ENCODE data around the gene ASTN2.

ASTN2 gene

GRCh38 chr9:116605904-116606341 is 808.9 kb downstream of the ASTN2 start:
- DNase-seq (ENCODE audit: low spot score): no peak

GRCh38 chr9:116605060-116605459 is 809.8 kb downstream of the ASTN2 start:
- no peak for DNase-seq (ENCODE audit: low spot score)

GRCh38 chr9:116604251-116604650 is 810.6 kb downstream of the ASTN2 start:
- no peak for DNase-seq (ENCODE audit: low spot score)

DNA sequence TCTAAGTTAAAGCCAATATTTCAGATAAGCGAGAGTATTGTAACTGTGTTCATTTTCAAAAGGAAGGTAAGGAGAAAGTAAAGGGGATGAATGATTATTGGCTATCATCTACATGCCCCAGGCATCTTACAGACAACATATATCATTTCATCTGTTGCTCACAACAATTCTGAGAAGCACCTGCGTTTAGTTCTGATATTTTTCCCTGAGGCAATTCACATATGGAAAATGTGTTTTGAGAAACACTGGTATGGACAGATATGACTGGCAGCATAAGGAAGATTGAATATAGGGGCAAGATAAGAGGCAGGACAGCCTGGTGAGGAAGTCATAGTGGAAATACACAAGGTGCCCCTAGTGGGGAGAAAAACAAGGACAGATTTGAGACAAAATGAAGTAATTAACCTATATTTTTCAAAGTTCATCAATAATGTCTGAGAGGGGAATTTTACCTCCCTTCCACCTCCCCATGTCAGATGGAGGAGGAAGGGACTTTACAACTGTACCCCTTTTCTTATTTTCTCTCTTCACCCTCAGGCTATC is 815.4 kb downstream of the ASTN2 start:
- no peak for DNase-seq (ENCODE audit: low spot score)

- DNase-seq (ENCODE audit: low spot score): no peak
Observed at GRCh38 chr9:116596646-116597045, 818.2 kb downstream of the ASTN2 start.

- DNase-seq (ENCODE audit: low spot score): peak; percentile 69
Observed at GRCh38 chr9:116594547-116594946, 820.3 kb downstream of the ASTN2 start.

DNA sequence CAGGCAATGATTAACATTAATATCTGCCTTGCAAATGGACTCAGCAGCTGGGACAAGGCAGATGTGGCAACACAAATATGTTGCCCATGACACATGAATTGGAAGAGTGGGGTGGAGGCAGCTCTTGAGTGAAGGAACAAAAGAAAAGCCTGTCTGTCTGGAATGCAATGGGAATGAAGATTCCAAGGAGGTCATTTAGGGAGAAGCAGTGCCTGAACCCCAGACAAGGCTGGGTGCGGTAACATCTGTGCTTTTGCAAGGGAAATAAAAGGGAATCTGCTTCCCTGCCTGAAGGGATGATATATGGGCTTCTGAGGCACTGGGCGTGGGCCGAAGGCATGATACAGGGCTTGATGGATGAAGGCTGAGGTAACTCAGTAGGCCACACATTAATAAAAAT is 821.9 kb downstream of the ASTN2 start:
- no peak for DNase-seq (ENCODE audit: low spot score)

DNA sequence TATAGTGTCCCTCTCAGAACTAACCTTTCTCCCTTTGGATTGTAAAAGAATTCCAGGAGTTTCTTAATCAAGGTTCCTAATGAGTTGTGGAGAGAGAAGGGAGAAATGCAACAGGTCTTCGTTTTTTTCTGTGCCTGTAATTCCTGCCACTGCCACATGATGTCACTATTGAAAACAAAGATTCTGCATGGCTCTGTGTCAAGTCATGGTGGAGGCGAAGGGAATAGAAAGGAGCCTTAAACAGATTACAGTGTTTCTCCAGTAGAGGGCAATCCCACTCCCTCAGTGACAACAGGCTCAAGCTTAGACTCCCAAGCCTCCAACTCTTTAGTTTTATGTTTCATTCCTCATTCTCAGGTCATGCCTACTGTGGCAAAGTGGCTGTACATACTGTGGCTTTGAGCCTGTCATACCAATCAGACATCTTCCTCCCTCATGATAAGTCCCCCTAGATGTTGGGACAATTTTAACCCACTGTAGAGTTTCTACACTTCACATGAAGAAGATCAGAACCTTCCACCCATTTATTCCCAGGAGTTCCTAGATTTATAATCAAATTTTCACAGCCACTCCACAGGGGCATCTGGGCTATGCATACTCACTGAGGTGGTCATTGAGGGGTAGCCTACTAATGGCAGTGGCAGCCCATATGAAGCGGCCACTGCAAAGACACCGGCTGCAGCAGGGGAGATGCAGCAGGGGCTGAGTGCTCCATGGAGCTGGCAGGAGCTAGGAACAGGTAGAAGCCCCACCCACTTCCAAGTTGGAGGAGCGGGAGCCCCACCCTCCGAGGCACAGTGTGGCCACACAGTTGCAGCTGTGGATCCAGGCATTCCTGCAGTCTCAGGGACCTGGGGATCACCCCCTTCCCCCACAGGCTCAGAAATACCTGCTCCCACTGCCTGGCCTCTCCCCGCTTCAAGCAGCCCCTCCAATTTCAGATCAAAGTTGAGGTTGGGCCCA is 825.2 kb downstream of the ASTN2 start:
- DNase-seq (ENCODE audit: low spot score): peak; percentile 62

GRCh38 chr9:116587919-116588318 is 826.9 kb downstream of the ASTN2 start:
- no peak for DNase-seq (ENCODE audit: low spot score)

DNA sequence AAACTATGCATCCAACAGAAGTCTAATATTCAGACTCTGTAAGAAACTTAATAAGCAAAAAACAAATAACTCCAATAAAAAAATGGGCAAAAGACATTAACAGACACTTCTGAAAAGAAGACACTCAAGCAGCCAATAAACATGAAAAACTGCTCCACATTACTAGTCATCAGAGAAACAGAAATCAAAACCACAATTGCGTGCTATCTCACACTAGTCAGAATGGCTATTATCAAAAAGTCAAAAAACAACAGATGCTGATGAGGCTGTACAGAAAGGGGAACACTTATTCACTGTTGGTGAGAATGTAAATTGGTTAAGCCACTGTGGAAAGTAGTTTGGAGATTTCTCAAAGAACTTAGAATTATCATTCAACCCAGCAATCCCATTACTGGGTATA is 829.0 kb downstream of the ASTN2 start:
- DNase-seq (ENCODE audit: low spot score): no peak

GRCh38 chr9:116585204-116585603 is 829.7 kb downstream of the ASTN2 start:
- no peak for DNase-seq (ENCODE audit: low spot score)

DNA sequence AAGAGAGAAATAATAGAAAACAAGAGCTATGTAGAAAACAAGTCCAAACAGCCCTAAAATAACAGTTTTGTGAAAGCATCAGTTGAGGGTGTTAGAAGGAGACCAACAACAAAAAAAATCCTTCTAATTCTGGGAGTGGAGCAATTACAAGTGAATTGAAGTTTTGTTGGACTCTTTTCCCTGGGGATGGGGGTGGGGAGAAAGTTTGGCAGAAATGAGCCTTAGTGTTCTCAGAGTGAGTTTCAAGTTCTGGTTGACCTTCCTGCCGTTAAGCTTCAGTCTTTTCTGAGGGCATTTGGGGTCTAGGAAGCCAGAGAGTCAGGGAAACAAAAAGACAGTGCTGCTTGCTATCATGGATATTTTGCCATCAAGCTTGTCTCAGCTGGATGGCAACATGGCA is 834.0 kb downstream of the ASTN2 start:
- DNase-seq (ENCODE audit: low spot score): no peak

DNA sequence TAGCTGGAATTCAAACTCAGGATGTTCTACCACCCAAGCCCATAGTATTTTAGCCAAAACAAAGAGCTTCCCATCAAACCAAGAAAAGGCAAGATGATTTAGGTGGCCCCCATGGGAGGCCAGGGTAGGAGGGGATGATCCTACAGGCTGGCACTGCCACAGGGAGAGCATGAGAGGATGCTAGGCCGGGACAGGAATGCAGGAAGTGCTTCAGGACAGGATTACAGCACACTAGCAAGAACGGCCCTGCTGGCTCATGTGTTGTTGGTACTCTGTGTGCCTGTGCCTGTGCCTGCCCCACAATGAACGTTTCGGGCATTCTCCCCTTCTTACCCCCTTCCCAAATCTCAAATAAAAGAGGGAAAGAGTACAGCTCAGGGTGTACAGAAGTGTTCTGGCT is 838.5 kb downstream of the ASTN2 start:
- no peak for DNase-seq (ENCODE audit: low spot score)

GRCh38 chr9:116574027-116574679 is 840.7 kb downstream of the ASTN2 start:
- no peak for DNase-seq (ENCODE audit: low spot score)

- peak; percentile 90 for DNase-seq (ENCODE audit: low spot score)
Observed at GRCh38 chr9:116572095-116572748, 842.6 kb downstream of the ASTN2 start.

DNA sequence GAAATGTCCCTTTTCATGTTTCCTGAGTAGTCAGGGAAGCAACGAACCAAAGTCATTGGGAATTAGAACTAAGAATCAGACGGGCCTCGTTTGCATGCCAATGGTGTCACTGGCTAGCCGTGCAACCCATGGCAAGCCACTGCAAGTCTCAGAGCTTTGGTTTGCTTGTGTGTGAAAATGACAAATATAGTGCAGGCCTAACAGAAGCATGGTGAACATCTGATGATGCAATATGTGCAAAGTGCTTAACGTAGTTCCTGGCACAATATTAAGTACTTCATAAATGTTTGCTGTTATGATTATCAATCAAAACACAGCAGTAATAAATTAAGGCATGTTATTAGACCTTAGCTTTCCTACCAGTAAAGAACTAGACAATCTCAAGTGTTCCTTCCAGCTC is 845.7 kb downstream of the ASTN2 start:
- no peak for DNase-seq (ENCODE audit: low spot score)

- DNase-seq (ENCODE audit: low spot score): no peak
Observed at GRCh38 chr9:116566677-116567488, 848.0 kb downstream of the ASTN2 start.

- no peak for DNase-seq (ENCODE audit: low spot score)
Observed at GRCh38 chr9:116565986-116566385, 848.9 kb downstream of the ASTN2 start.

- no peak for DNase-seq (ENCODE audit: low spot score)
Observed at GRCh38 chr9:116564266-116564793, 850.5 kb downstream of the ASTN2 start.

GRCh38 chr9:116558818-116559540 is 855.9 kb downstream of the ASTN2 start:
- no peak for DNase-seq (ENCODE audit: low spot score)

- no peak for DNase-seq (ENCODE audit: low spot score)
Observed at GRCh38 chr9:116558035-116558434, 856.8 kb downstream of the ASTN2 start.

Measured in AG08396 (cell line).